Left forelimb (tissue), 1 donor: ENCODE data around the gene ANKRD34A.

Source experiments
- DNase-seq: peaks from one replicate; pipeline ENCODE4 v3.0.0-alpha.2; 2018; ENCODE audit warnings: low spot score

ANKRD34A gene

DNA sequence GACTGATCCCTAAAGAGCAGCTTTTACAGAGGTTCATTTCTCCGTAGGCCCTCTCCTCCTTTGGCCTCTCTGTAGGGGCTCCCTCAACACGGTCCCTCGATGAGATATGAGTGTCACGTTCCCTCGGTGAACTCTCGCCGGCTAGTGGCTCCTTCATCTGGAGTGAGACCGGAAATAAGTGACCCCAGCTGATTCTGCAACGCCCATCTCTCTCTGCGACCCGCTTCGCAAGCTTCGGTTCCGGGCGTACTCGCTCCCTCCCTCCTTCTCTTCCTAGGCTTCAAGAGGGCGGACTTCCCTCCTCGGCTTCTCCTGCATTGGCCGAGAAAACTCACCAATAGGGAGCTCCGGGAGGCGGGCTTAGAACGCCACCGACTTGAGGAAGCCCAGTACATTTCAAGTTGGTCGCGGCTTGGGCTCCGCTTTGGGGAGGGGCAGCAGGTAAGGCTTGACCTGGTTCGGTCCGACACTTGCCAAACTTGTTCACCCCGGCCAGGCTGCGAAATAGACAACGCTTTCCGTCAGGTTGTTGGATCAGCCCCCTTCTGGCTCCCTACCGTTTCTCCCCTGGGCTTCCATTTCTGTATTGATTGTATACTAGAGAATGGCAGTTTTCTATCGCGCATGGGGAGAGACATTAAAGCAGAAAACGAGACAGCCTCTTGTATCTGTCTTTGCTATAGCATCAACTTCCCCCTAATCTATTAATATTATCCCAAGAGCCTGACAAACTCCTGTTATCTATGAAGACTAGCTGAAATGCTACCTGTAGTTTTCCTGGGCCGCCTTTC is at the start of gene ANKRD34A, which contains the start of gene POLR3GL:
TSS of gene ANKRD34A (minus strand) at position 248 of the 791 bp plus-strand sequence. CDS start 2,816 bp downstream, outside the sequence.
TSS of gene POLR3GL (plus strand) at position 363 of the 791 bp plus-strand sequence. CDS start 10,176 bp downstream, outside the sequence.
- DNase-seq: peak; percentile 92

- no peak for DNase-seq
Observed at GRCh38 chr1:146013559-146013922, 49.2 kb upstream of the ANKRD34A start.

DNA sequence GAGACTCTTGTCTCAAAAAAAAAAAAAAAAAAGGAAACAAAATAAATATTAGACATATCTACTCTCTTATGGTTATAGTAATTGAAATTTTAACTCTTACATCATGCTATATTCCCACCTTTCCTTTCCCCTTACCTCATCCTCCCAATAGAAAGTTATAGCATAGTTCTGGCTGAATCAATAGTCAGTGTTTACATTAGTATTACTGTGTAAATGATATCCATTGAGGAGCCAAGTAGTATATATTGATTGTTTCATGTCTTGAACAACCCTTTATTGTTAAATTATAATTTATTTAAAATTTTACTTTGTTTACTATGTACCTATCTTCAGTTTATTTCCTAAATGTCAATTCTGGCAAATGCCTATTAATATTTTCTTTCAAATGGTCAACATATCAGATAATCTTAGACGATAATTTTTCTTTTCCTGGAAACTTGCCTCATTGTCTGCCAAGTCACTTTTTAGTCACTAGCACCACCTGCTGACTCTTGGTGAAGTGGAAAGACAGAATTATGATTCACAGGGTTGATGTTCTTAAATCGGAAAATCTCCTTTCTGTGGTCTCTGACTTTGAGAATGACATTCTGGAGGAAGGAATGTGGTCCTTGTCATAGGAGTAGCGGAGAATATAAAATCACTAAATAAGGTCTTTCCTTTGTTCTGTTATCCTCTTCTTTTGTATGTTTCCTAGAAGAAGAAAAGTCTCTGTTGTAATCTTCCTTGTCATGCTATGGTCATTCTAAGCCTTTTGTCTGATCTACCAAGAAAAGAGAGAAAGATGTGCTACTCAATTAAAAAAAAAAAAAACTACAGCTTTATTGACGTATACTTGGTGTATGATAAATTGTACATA is 48.6 kb upstream of the ANKRD34A start:
- DNase-seq: no peak

DNA sequence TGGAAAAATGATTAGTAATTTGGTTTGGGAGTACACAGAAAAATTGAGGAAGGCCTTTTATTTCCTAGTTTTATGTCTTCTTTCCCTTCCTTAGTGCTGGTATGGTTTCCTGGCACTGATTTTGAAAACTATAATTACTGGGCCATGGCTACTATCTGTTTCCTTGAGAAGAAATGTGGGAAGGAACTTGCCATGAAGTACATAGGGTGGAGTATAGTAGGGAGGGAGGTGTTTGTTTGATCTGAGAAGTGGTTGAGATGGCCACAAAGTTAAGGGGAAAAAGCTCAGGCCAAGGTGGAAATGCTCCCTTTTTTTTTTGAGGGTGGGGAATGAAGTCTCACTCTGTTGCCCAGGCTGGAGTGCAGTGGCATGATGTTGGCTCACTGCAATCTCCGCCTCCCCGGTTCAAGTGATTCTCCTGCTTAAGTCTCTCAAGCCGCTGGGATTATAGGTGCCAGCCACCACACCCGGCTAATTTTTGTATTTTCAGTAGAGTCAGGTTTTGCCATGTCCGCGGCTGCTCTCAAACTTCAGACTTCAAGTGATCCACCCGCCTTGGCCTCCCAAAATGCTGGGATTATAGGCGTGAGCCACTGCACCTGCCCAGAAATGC is 45.9 kb upstream of the ANKRD34A start:
- no peak for DNase-seq

DNA sequence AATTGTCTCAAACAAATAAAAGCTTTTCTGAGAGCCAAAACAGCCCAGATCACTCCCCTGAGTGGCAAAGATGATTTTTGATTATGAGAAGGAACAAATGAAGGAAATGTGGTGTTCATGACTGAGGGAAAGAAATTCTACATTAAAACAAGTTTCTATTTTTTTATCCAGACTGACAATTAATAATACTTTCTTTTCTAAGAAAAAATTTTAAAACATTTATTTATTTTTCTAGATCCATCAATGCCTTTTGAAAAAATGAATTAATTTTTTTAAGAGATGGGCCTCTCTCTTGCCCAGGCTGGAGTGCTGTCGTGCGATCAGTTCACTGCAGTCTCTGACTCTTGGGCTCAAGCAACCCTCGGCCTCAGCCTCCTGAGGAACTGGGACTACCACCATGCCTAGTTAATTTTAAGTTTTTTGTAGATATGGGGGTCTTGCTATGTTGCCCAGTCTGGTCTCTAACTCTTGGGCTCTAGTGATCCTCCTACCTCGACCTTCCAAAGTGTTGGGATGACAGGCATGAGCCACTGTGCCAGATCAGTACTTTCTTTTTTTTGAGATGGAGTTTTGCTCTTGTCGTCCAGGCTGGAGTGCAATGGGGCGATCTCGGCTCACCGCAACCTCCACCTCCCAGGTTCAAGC is 43.2 kb upstream of the ANKRD34A start:
- DNase-seq: no peak

DNA sequence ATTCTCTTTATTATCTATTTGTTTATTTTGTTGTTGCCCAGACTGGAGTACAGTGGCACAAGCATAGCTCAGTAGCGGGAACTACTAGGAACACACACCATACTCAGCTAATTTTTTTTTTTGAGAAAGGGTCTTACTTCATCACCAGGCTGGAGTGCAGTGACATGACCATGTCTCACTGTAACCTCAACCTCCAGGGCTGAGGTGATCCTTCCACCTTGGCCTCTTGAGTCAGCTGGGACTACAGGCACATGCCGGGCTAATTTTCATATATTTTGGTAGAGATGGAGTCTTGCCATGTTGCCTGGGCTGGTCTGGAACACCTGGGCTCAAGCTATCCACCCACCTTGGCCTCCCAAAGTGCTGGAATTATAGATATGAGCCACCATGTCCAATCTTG is 37.3 kb upstream of the ANKRD34A start:
- DNase-seq: no peak

DNA sequence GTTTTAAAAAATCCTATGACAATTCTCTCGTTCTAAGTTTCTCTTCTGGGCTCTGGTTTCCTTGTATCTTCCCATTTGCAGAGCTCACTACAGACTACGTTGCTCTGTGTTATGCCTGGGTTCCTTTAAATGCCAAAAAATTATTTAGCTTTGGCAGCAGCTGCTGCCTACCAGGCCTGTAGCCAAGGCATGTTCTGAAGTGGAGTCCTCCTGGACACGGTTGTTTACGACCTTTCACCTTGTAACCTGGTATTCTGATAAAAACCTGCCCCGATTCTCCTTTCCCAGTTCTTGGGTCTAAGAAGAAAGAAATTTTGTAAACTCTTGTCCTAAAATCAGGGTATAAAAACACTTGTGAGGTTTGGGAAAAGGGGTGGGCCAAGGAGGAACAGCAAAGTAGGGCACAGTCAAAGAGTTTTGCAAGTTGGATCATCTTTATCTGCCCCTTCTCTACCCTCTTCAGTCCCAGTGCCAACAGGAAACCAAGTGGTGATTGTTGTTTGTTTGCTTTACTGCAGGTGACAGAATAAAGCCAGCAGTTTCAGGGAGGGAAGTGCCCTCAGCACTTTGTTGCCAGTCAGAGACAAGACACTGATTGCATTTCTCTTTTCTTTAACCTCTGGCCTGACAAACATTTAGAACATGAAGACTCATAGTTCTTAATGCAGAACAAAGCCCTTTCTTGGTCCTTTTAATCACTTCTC is 35.1 kb upstream of the ANKRD34A start:
- no peak for DNase-seq

GRCh38 chr1:145997718-145998023 is 33.3 kb upstream of the ANKRD34A start:
- no peak for DNase-seq

GRCh38 chr1:145997016-145997717 is 32.8 kb upstream of the ANKRD34A start:
- DNase-seq: no peak

- DNase-seq: peak; percentile 99
Observed at GRCh38 chr1:145996433-145997015, 32.1 kb upstream of the ANKRD34A start, which contains the start of gene TXNIP. TXNIP (minus strand) TSS chr1:145996579; CDS start chr1:145996266, 313 bp downstream.

GRCh38 chr1:145995964-145996432 is 31.6 kb upstream of the ANKRD34A start:
- DNase-seq: no peak

DNA sequence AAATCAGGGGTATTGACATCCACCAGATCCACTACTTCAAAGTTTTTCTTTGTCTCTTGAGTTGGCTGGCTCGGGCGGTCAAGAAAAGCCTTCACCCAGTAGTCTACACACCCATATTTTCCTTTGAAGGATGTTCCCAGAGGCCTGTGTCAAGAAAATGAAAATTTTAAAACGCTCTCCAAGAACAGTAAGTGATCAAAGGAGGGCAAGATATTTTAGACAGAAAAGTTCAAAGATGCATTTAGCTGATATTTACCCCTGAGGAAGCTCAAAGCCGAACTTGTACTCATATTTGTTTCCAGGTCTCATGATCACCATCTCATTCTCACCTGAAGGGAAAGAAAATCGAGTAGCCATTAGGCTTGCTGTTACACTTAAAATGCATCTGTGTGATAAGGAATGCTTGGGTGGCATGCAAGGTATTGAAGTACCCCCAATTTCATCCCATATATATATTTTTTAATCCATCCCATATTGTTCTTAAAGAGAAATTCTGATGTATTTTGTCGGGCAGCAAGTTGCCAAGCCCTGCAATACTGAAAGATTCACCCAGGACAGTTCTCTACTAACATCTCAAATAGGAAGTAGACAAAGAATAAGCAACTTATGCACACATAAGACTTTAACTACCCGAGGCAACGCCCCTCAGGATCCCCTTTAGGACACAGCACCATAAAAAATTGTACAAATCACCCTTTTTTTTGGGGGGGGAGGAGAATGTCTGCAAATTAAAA is 30.9 kb upstream of the ANKRD34A start:
- DNase-seq: no peak

DNA sequence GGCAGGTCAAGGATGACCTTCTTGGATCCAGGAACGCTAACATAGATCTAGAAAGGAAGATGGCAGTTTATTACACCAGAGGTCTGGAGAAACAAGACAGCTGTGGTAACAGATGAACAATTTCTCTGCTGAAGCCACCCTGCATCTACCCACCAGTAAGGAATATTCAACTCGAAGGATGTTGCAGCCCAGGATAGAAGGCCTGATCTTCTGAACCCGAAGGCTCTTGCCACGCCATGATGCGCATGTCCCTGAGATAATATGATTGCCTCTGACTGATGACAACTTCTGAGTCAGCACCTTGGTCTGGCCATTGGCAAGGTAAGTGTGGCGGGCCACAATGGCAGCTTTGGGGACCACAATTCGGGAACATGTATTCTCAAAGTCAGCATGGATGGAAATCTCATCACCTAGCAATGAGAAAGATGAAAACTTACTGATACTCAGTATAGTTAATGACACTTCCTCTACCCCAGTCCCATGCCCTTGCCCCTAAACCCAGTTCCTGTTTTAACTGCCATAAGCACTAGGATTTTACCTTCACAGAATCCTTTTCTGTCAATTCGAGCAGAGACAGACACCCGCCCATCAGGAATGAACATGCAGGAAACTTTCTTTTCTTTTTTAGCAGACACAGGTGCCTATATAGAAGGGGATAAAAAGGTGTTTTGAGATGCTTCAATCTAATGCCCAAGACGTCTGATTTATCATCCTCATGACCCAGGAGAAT is 30.2 kb upstream of the ANKRD34A start:
- DNase-seq: no peak

- no peak for DNase-seq
Observed at GRCh38 chr1:145993618-145994390, 29.4 kb upstream of the ANKRD34A start.

DNA sequence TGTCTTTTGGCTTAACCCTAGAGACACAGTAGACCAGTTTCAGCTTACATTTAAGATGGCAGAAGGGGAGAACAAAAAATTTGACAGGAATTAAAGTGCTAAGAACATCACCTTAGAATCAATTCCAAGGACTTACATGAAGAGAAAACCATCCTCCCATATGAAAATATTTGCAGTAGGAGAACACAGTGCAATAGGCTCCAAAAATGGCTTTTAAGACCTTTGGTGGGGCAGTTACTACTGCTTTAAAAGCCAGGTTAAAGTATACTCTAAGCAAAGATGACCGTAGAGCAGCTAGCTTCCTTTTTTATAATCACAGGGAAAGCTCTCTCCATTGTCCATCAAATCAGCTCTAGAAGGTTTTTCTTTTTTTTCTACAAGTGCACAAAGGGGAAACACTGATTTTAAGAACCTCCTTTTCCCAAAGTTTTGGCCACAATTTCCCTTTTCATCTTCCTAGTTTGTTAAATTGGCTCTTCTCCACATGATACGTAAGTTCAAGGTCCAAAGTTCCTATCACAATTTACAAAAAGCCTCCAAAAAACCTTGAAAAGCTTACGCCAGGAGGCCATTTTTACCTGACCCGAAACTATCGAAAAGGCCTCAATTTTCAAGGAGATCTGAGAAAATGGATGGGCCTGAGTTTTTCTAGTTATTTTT is 28.7 kb upstream of the ANKRD34A start:
- no peak for DNase-seq

GRCh38 chr1:145992502-145992936 is 28.1 kb upstream of the ANKRD34A start:
- DNase-seq: no peak

GRCh38 chr1:145991735-145992412 is 27.5 kb upstream of the ANKRD34A start:
- DNase-seq: no peak
